Osteocyte (in vitro differentiated cells): ENCODE results near the gene HBG1. TPM values are rescaled to one million over a fixed set of nuclear protein-coding genes. Genes with fewer than 3 reads are reported as not detected.

Experiments
- DNase-seq: peaks from one replicate; pipeline ENCODE4 v3.0.0; 2021; ENCODE audit warnings: mixed read lengths; ENCODE audit not compliant: unreplicated experiment; ENCODE audit errors: extremely low spot score
- H3K27ac Mint-ChIP-seq: one replicate; pipeline ENCODE4 v1.8.0; 2021; ENCODE audit warnings: mild to moderate bottlenecking, mixed read lengths; ENCODE audit not compliant: unreplicated experiment
- H3K27me3 Mint-ChIP-seq: one replicate; pipeline ENCODE4 v1.8.0; 2021; ENCODE audit warnings: mixed read lengths; ENCODE audit not compliant: unreplicated experiment
- H3K36me3 Mint-ChIP-seq: one replicate; pipeline ENCODE4 v1.8.0; 2021; ENCODE audit warnings: mixed read lengths; ENCODE audit not compliant: unreplicated experiment
- H3K4me1 Mint-ChIP-seq: one replicate; pipeline ENCODE4 v1.8.0; 2021; ENCODE audit warnings: mixed read lengths; ENCODE audit not compliant: unreplicated experiment
- H3K4me3 Mint-ChIP-seq: one replicate; pipeline ENCODE4 v1.8.0; 2021; ENCODE audit warnings: mild to moderate bottlenecking, moderate library complexity, mixed read lengths; ENCODE audit not compliant: unreplicated experiment
- H3K9me3 Mint-ChIP-seq: one replicate; pipeline ENCODE4 v1.8.0; 2021; ENCODE audit warnings: mixed read lengths; ENCODE audit not compliant: unreplicated experiment
- CTCF ChIP-seq: fragments of 200-600 bp; sonication (generic); IDR thresholded peaks from 2 replicates; pipeline ENCODE4 v1.5.0; 2021; ENCODE audit warnings: antibody characterized with exemption, mild to moderate bottlenecking, moderate library complexity
- total RNA-seq: library from RNA; stranded (reverse); gene quantifications from 2 replicates; pipeline ENCODE4 v1.2.1, GENCODE V29; 2021

HBG1 gene
- total RNA-seq, 1 donor from 2014 or later, result not detected

DNA sequence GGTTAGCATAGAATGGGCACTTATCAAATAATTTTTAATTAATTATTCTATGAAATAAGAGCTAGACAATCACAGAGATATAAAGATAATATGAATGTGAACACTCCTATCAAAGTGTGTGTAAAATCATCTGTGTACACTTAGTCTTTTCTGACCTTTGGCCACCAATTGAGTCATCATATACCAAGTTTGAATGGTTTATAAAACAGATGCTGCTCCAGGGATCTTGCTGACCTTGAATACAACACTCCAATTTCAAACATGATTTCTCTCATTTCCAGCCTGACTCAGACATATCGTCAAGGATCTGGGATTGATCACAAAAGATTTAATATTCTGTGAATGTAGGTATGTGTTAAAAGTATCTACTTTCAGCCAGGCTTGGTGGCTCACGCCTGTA is 46.3 kb downstream of the HBG1 start:
- no peak for DNase-seq
- H3K4me1 Mint-ChIP-seq, result no peaks in the 10 kb centered on the region
- no peaks in the 10 kb centered on the region for H3K9me3 Mint-ChIP-seq
- no peak overlapping the region for H3K27ac Mint-ChIP-seq
- H3K4me3 Mint-ChIP-seq, result no peak overlapping the region
- H3K36me3 Mint-ChIP-seq, result no peaks in the 10 kb centered on the region
- TF ChIP-seq CTCF, result no peak
- H3K27me3 Mint-ChIP-seq, result peaks cover 20% of the 10 kb centered on the region

GRCh38 chr11:5200582-5200981 is 49.1 kb downstream of the HBG1 start, which contains the start of gene OR51V1:
OR51V1 (minus strand) TSS chr11:5200682; CDS start chr11:5200682, 0 bp downstream.
- H3K27ac Mint-ChIP-seq, result no peak within 1 kb of the TSS
- no peaks in the 10 kb centered on the region for H3K9me3 Mint-ChIP-seq
- no peaks in the 10 kb centered on the region for H3K36me3 Mint-ChIP-seq
- H3K27me3 Mint-ChIP-seq, result peaks cover 12% of the 10 kb centered on the region
- no peak within 1 kb of the TSS for H3K4me3 Mint-ChIP-seq
- TF ChIP-seq CTCF, result no peak
- H3K4me1 Mint-ChIP-seq, result no peaks in the 10 kb centered on the region
- no peak for DNase-seq

GRCh38 chr11:5198285-5198684 is 51.4 kb downstream of the HBG1 start:
- no peak for TF ChIP-seq CTCF

More at GRCh38 chr11:5198285-5198684, 51.4 kb downstream of the HBG1 start:
- Mint-ChIP-seq H3K27me3 (peaks cover 12% of the 10 kb centered on the region), H3K27ac (no peak overlapping the region), H3K9me3 (no peaks in the 10 kb centered on the region), H3K36me3 (no peaks in the 10 kb centered on the region), H3K4me1 (no peaks in the 10 kb centered on the region), H3K4me3 (no peak overlapping the region)
- no peak for DNase-seq

Other genes starting within 250 kb of the HBG1 start
- not detected in 2 replicates for gene OR52J3, start 203.3 kb downstream of the HBG1 start, total RNA-seq
- not detected in 2 replicates for gene OR52E2, start 190.2 kb downstream of the HBG1 start, total RNA-seq
- gene OR52E1, start 180.3 kb downstream of the HBG1 start, total RNA-seq, result not detected in 2 replicates
- not detected in 2 replicates for gene OR52A5, start 111.5 kb downstream of the HBG1 start, total RNA-seq
- not detected in 2 replicates for gene OR52A1, start 95.1 kb downstream of the HBG1 start, total RNA-seq
- gene OR51V1, start 49.2 kb downstream of the HBG1 start, total RNA-seq, result not detected in 2 replicates
- gene HBB, start 22.8 kb downstream of the HBG1 start, total RNA-seq, result not detected in 2 replicates
- not detected in 2 replicates for gene HBD, start 15.4 kb downstream of the HBG1 start, total RNA-seq
- not detected in 2 replicates for gene HBG2, start 4.9 kb upstream of the HBG1 start, total RNA-seq
- not detected in 2 replicates for gene HBE1, start 20.1 kb upstream of the HBG1 start, total RNA-seq
- gene OR51B4, start 52.1 kb upstream of the HBG1 start, total RNA-seq, result not detected in 2 replicates
- gene OR51B2, start 74.4 kb upstream of the HBG1 start, total RNA-seq, result not detected in 2 replicates
- not detected in 2 replicates for gene OR51B5, start 93.7 kb upstream of the HBG1 start, total RNA-seq
- gene OR51B6, start 101.7 kb upstream of the HBG1 start, total RNA-seq, result not detected in 2 replicates
- gene OR51M1, start 134.0 kb upstream of the HBG1 start, total RNA-seq, result not detected in 2 replicates
- gene OR51Q1, start 172.3 kb upstream of the HBG1 start, total RNA-seq, result not detected in 2 replicates
- gene OR51I1, start 191.7 kb upstream of the HBG1 start, total RNA-seq, result not detected in 2 replicates
- gene OR51I2, start 199.5 kb upstream of the HBG1 start, total RNA-seq, result not detected in 2 replicates
- gene OR52D1, start 238.8 kb upstream of the HBG1 start, total RNA-seq, result not detected in 2 replicates